ENCODE data around the gene NUDC.
"Not testable (repeated sequence)": the region's sequence is repeated elsewhere in the genome, so short reads cannot be mapped to it uniquely, and the experiment has no call there.

The NUDC gene

GRCh38 chr1:26941311-26941710 lies 19.8 kb downstream of the NUDC start:
- H3K4me1 ChIP-seq (ENCODE audit: control insufficient read depth, insufficient read depth, low read length): no peaks in the 10 kb centered on the region
- peaks cover 80% of the 10 kb centered on the region for H3K36me3 ChIP-seq (ENCODE audit: control insufficient read depth, insufficient read depth, low read length)
- H3K27ac ChIP-seq (ENCODE audit: low read depth, low read length): no peak overlapping the region
- no peaks in the 10 kb centered on the region for H3K9me3 ChIP-seq (ENCODE audit: control insufficient read depth, insufficient read depth, low read length)
- H3K27me3 ChIP-seq (ENCODE audit: control insufficient read depth, insufficient read depth, low read length): no peaks in the 10 kb centered on the region
- no peak overlapping the region for H3K9ac ChIP-seq (ENCODE audit: low read depth, low read length)
- H3K4me3 ChIP-seq (ENCODE audit: low read depth, low read length): no peak overlapping the region

DNA sequence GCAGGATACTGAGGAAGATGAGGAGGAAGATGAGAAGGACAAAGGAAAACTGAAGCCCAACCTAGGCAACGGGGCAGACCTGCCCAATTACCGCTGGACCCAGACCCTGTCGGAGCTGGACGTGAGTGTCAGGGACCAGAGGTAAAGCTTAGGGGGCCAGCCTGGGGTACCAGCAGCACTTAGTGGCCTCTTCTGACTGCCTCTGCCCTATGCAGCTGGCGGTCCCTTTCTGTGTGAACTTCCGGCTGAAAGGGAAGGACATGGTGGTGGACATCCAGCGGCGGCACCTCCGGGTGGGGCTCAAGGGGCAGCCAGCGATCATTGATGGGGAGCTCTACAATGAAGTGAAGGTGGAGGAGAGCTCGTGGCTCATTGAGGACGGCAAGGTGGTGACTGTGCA lies 21.1 kb downstream of the NUDC start:
- Histone ChIP-seq H3K4me3 (ENCODE audit: low read depth, low read length) (no peak overlapping the region), H3K9ac (ENCODE audit: low read depth, low read length) (no peak overlapping the region), H3K27ac (ENCODE audit: low read depth, low read length) (no peak overlapping the region), H3K36me3 (ENCODE audit: control insufficient read depth, insufficient read depth, low read length) (peaks cover 77% of the 10 kb centered on the region), H3K27me3 (ENCODE audit: control insufficient read depth, insufficient read depth, low read length) (no peaks in the 10 kb centered on the region), H3K9me3 (ENCODE audit: control insufficient read depth, insufficient read depth, low read length) (no peaks in the 10 kb centered on the region), H3K4me1 (ENCODE audit: control insufficient read depth, insufficient read depth, low read length) (no peaks in the 10 kb centered on the region)

DNA sequence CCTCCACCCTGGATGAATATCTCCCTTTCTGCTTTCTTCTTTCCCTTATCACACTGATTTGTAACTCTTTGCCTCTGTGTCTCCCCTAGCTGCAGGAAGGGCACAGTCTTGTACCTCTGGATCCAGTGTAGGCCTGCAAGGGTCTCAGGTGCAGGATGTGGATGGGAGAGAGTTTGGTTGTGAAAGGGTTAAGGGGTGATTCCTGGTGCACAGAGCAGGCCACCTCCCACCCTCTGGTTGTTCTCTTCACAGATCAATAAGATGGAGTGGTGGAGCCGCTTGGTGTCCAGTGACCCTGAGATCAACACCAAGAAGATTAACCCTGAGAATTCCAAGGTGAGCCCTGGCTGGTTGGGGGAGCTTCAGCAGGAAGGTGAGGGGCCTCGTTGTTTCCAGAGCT lies 23.6 kb downstream of the NUDC start:
- Histone ChIP-seq H3K4me1 (ENCODE audit: control insufficient read depth, insufficient read depth, low read length) (no peaks in the 10 kb centered on the region), H3K9me3 (ENCODE audit: control insufficient read depth, insufficient read depth, low read length) (no peaks in the 10 kb centered on the region), H3K36me3 (ENCODE audit: control insufficient read depth, insufficient read depth, low read length) (peaks cover 70% of the 10 kb centered on the region), H3K4me3 (ENCODE audit: low read depth, low read length) (no peak overlapping the region), H3K27me3 (ENCODE audit: control insufficient read depth, insufficient read depth, low read length) (no peaks in the 10 kb centered on the region), H3K27ac (ENCODE audit: low read depth, low read length) (no peak overlapping the region), H3K9ac (ENCODE audit: low read depth, low read length) (no peak overlapping the region)

DNA sequence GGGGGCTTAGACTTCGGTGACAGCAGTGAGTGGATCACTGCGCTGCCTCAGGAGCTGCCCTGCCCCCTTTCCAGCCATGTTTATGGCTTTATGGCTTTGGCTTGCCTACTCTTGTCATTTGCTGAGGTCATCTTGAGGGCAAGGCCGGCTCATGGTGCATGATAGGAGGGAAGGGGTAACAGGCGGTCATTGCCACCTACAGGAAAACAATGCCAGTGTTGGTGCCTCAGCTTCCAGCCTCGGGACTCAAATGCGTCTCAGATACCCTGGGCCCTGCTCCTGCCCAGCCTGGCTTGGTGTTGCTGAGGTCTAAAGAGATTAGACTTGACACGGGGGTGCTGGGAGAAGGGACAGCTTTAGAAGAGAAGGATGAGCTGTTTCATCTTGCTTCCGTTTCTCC lies 24.2 kb downstream of the NUDC start:
- Histone ChIP-seq H3K4me3 (ENCODE audit: low read depth, low read length) (no peak overlapping the region), H3K9me3 (ENCODE audit: control insufficient read depth, insufficient read depth, low read length) (no peaks in the 10 kb centered on the region), H3K27me3 (ENCODE audit: control insufficient read depth, insufficient read depth, low read length) (no peaks in the 10 kb centered on the region), H3K4me1 (ENCODE audit: control insufficient read depth, insufficient read depth, low read length) (no peaks in the 10 kb centered on the region), H3K27ac (ENCODE audit: low read depth, low read length) (no peak overlapping the region), H3K9ac (ENCODE audit: low read depth, low read length) (no peak overlapping the region), H3K36me3 (ENCODE audit: control insufficient read depth, insufficient read depth, low read length) (peaks cover 74% of the 10 kb centered on the region)

GRCh38 chr1:26946270-26946669 lies 24.7 kb downstream of the NUDC start:
- Histone ChIP-seq H3K36me3 (ENCODE audit: control insufficient read depth, insufficient read depth, low read length) (peaks cover 76% of the 10 kb centered on the region), H3K9ac (ENCODE audit: low read depth, low read length) (no peak overlapping the region), H3K4me3 (ENCODE audit: low read depth, low read length) (no peak overlapping the region)

GRCh38 chr1:26948725-26949057 lies 27.1 kb downstream of the NUDC start:
- not testable (repeated sequence) for H3K4me3 ChIP-seq (ENCODE audit: low read depth, low read length); H3K27ac ChIP-seq (ENCODE audit: low read depth, low read length); H3K4me1 ChIP-seq (ENCODE audit: control insufficient read depth, insufficient read depth, low read length); H3K9me3 ChIP-seq (ENCODE audit: control insufficient read depth, insufficient read depth, low read length); H3K27me3 ChIP-seq (ENCODE audit: control insufficient read depth, insufficient read depth, low read length); H3K9ac ChIP-seq (ENCODE audit: low read depth, low read length)
- peaks cover 68% of the 10 kb centered on the region for H3K36me3 ChIP-seq (ENCODE audit: control insufficient read depth, insufficient read depth, low read length)

More at GRCh38 chr1:26946270-26946669, 24.7 kb downstream of the NUDC start:
- no peaks in the 10 kb centered on the region for H3K9me3 ChIP-seq (ENCODE audit: control insufficient read depth, insufficient read depth, low read length)
- no peaks in the 10 kb centered on the region for H3K4me1 ChIP-seq (ENCODE audit: control insufficient read depth, insufficient read depth, low read length)
- no peaks in the 10 kb centered on the region for H3K27me3 ChIP-seq (ENCODE audit: control insufficient read depth, insufficient read depth, low read length)
- H3K27ac ChIP-seq (ENCODE audit: low read depth, low read length): no peak overlapping the region

DNA sequence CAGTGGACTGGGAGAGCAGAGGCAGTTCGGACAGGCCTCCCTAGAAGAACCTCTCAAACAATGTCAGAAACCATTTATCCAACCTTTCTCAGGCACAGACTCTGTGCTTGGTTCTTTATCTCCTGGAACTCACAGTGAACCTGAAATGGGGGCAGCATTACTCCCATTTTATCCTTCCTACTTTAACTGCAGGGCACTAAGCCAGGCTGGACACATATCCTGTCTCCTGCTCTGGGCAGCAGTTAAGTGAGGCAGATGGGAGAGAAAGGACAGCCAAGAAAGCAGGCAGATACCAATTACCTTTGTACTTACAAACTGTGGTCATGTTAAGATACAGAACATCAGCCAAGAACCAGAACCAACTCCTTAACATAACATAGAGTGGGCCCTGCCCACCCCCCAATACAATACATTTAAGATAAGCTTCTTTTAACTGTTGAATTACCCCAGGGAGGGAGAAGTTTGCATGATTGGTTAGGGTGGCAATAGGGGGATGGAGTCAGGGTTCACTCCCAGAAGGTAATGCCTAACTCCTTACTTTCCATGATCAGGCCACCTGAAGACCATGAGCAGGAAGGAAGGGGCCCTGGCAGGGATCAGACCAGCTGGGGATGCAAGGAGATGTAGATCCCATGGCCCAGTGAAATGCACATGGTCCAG lies 27.9 kb downstream of the NUDC start:
- H3K9ac ChIP-seq (ENCODE audit: low read depth, low read length): no peak overlapping the region
- no peaks in the 10 kb centered on the region for H3K9me3 ChIP-seq (ENCODE audit: control insufficient read depth, insufficient read depth, low read length)
- H3K36me3 ChIP-seq (ENCODE audit: control insufficient read depth, insufficient read depth, low read length): peaks cover 62% of the 10 kb centered on the region
- no peak overlapping the region for H3K4me3 ChIP-seq (ENCODE audit: low read depth, low read length)
- no peaks in the 10 kb centered on the region for H3K4me1 ChIP-seq (ENCODE audit: control insufficient read depth, insufficient read depth, low read length)
- H3K27me3 ChIP-seq (ENCODE audit: control insufficient read depth, insufficient read depth, low read length): no peaks in the 10 kb centered on the region
- H3K27ac ChIP-seq (ENCODE audit: low read depth, low read length): no peak overlapping the region

DNA sequence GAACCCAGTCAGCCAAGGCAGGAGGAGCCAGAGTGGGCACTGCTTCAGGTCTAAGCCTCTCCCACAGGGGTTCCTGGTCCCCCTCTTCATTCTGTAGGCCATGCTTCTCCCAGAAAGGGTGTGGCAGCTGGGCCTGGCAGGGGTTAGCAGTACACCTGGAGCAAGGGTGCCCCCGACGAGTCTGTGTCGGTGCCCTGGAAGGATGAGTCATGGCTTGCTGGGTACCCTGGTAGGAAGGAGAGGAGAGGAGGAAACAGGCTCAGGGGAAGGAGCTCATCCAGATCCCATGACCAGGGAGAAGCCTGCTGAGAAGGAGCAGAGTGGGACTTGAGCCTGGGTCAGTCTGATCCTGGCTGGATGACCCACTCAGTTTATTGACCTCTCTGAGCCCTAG lies 28.4 kb downstream of the NUDC start:
- Histone ChIP-seq H3K9me3 (ENCODE audit: control insufficient read depth, insufficient read depth, low read length) (no peaks in the 10 kb centered on the region), H3K4me1 (ENCODE audit: control insufficient read depth, insufficient read depth, low read length) (no peaks in the 10 kb centered on the region), H3K27me3 (ENCODE audit: control insufficient read depth, insufficient read depth, low read length) (no peaks in the 10 kb centered on the region), H3K27ac (ENCODE audit: low read depth, low read length) (no peak overlapping the region), H3K4me3 (ENCODE audit: low read depth, low read length) (no peak overlapping the region), H3K36me3 (ENCODE audit: control insufficient read depth, insufficient read depth, low read length) (peaks cover 57% of the 10 kb centered on the region), H3K9ac (ENCODE audit: low read depth, low read length) (no peak overlapping the region)

- Histone ChIP-seq H3K4me1 (ENCODE audit: control insufficient read depth, insufficient read depth, low read length) (no peaks in the 10 kb centered on the region), H3K27me3 (ENCODE audit: control insufficient read depth, insufficient read depth, low read length) (no peaks in the 10 kb centered on the region), H3K9me3 (ENCODE audit: control insufficient read depth, insufficient read depth, low read length) (no peaks in the 10 kb centered on the region), H3K27ac (ENCODE audit: low read depth, low read length) (no peak overlapping the region), H3K4me3 (ENCODE audit: low read depth, low read length) (no peak overlapping the region), H3K9ac (ENCODE audit: low read depth, low read length) (no peak overlapping the region), H3K36me3 (ENCODE audit: control insufficient read depth, insufficient read depth, low read length) (peaks cover 50% of the 10 kb centered on the region)
These were observed 29.1 kb downstream of the NUDC start for GRCh38 chr1:26950602-26951001.

DNA sequence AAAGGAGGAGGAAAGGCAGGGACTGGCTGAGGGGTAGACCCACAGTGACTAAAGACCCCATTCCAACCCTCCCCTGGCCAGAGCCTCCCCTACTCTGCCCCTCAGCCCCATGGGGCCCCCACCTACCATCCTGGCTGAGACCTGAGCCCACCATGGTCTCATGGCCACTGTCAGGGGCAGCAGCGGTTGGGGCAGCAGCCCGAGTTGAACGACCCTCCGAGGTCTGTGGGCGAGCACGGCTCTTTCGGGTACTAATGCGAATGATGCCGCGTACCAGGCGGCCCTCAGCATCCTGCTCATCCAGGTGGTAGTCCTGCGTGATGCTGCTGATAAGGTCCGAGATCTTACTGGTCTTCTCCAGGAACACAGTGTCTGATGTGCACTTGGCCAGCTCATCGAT lies 29.7 kb downstream of the NUDC start:
- Histone ChIP-seq H3K9me3 (ENCODE audit: control insufficient read depth, insufficient read depth, low read length) (no peaks in the 10 kb centered on the region), H3K36me3 (ENCODE audit: control insufficient read depth, insufficient read depth, low read length) (peaks cover 44% of the 10 kb centered on the region), H3K4me3 (ENCODE audit: low read depth, low read length) (no peak overlapping the region), H3K27me3 (ENCODE audit: control insufficient read depth, insufficient read depth, low read length) (no peaks in the 10 kb centered on the region), H3K9ac (ENCODE audit: low read depth, low read length) (no peak overlapping the region), H3K4me1 (ENCODE audit: control insufficient read depth, insufficient read depth, low read length) (no peaks in the 10 kb centered on the region), H3K27ac (ENCODE audit: low read depth, low read length) (no peak overlapping the region)

DNA sequence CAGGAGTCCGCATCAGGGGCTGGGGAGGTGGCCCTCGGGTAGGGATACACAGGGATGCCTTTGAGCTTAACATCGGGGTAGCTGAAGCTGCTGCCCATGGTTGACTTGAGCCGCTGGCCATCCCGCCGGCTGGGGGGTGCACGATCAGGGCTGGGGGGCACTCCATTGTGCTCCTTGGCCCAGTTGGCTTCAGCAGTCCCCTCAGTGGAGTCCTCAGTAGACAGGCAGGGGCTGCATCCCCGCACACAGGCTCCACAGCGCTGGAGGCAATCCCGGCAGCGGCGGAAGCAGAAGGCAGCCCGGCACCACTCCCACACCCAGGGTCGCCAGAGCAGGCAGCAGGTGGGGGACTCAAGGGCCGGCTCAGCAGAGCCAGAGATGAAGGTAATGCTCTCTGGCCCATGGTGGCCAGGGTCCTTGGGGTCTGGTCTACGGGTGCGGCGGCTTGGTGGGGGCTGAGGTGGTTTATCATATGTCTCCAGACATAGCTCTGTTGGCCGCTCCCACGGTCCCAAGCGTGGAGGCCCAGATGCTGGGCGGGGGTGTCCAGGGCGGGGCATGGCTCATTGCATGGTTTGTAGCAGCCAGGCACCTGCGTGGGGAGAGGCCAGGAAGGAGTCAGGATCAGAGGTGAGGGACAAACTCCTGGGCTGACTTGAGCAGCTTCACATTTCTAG lies 30.4 kb downstream of the NUDC start:
- Histone ChIP-seq H3K4me1 (ENCODE audit: control insufficient read depth, insufficient read depth, low read length) (no peaks in the 10 kb centered on the region), H3K36me3 (ENCODE audit: control insufficient read depth, insufficient read depth, low read length) (peaks cover 37% of the 10 kb centered on the region), H3K27ac (ENCODE audit: low read depth, low read length) (no peak overlapping the region), H3K4me3 (ENCODE audit: low read depth, low read length) (no peak overlapping the region), H3K9ac (ENCODE audit: low read depth, low read length) (no peak overlapping the region), H3K9me3 (ENCODE audit: control insufficient read depth, insufficient read depth, low read length) (no peaks in the 10 kb centered on the region), H3K27me3 (ENCODE audit: control insufficient read depth, insufficient read depth, low read length) (no peaks in the 10 kb centered on the region)
